Epithelial cell of esophagus (primary cell): ENCODE results near the gene STYX.
A peak's percentile ranks its signal among the peaks of the same experiment; 100 is the strongest.

Experiments used
- DNase-seq: peaks from one replicate; pipeline ENCODE4 v3.0.0; 2010; ENCODE audit warnings: low read depth
- H3K4me3 ChIP-seq: 2 replicates; pipeline ENCODE4 v1.5.1; 2011; ENCODE audit warnings: mild to moderate bottlenecking, low read length, control low read depth
- TF ChIP-seq, protein P1 (sequence below): IDR thresholded peaks from 2 replicates; pipeline ENCODE4 v1.5.1; 2011; ENCODE audit warnings: low read depth, mild to moderate bottlenecking, low read length, control low read depth, inconsistent platforms; ENCODE audit not compliant: insufficient read depth; ENCODE audit errors: missing control alignments

STYX gene

GRCh38 chr14:52693532-52693931 lies 36.4 kb upstream of the STYX start:
- H3K4me3 ChIP-seq = no peak overlapping the region
- no peak for DNase-seq
- TF ChIP-seq, protein P1, sequence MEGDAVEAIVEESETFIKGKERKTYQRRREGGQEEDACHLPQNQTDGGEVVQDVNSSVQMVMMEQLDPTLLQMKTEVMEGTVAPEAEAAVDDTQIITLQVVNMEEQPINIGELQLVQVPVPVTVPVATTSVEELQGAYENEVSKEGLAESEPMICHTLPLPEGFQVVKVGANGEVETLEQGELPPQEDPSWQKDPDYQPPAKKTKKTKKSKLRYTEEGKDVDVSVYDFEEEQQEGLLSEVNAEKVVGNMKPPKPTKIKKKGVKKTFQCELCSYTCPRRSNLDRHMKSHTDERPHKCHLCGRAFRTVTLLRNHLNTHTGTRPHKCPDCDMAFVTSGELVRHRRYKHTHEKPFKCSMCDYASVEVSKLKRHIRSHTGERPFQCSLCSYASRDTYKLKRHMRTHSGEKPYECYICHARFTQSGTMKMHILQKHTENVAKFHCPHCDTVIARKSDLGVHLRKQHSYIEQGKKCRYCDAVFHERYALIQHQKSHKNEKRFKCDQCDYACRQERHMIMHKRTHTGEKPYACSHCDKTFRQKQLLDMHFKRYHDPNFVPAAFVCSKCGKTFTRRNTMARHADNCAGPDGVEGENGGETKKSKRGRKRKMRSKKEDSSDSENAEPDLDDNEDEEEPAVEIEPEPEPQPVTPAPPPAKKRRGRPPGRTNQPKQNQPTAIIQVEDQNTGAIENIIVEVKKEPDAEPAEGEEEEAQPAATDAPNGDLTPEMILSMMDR = no peak

DNA sequence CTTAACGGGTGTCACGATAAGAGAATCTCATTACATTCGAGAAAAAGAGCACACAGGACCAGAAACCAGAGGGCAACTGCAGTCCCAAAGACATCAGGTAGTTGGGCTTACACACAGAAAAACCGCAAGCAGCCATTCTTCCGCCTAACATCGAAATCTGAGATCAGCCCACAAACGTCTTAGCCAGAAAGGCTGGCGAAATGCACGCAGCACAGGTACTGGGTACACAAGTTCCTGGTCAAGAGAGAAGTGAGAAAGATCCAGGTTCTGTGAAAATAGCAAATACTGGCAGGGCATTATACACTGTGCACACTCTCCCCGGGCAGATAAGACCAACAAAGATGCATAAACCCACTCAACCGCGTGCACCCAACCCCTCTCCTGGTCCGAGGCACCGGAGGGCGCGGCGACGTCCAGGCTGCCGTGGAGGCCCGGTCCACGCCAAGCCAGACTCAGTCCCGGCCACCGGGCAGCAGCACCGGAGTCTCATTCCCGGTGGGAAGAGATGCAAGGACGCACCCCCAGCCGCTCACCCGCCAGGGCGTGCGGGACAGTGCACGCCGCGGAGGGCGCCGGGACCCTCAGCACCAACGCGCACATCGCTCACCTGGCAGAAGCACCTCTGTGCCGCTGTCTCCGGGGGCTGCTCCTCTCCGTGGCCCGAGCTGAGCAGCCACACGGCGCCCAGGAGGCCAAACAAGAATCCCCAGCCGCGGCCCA lies 35.0 kb upstream of the STYX start:
- peak; percentile 71 for DNase-seq
- TF ChIP-seq, protein P1 = no peak
- peak overlapping the region; percentile 94 for H3K4me3 ChIP-seq

DNA sequence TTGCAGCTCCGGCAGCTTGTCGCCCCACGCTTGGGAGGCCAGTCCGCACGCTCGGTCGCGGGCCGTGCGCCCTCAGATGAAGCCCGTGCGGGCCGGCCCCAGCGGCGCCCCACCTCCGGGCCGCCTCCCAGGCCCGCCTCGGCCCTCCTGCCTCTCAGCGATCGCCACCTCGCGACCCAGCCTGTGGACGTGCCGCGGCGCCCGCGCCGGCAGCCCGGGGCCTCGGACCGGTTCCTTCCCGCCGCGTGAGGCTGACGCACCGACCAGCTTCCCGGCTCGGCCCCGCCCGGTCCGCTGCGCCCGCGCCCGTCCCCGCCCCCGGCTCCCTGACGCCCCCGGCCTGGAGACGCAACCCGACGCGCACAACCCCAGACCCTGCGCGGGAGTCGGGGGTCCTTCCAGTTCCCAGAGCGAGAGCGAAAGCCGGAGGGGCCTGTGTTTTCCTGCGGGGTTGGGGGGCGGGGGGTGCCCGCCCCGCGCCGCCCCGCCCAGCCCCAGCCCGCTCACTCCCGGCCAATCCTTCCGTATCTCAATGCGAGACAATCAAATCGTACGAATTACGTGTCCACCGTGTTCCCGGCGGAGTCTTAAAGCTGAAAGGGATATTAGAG lies 34.4 kb upstream of the STYX start, which contains the start of gene ERO1A:
Gene ERO1A (minus strand): TSS at position 78 of the 611 bp plus-strand sequence. CDS start 77 bp downstream, at position 1.
- DNase-seq = peak; percentile 94
- TF ChIP-seq, protein P1 = no peak
- H3K4me3 ChIP-seq = peak within 1 kb of the TSS; percentile 94

- no peak overlapping the region for H3K4me3 ChIP-seq
- DNase-seq = peak; percentile 94
These were observed 29.2 kb upstream of the STYX start for GRCh38 chr14:52700701-52701172.

GRCh38 chr14:52701223-52701622 lies 28.7 kb upstream of the STYX start:
- H3K4me3 ChIP-seq = no peak overlapping the region
- TF ChIP-seq, protein P1 = no peak
- peak; percentile 89 for DNase-seq

More at GRCh38 chr14:52700701-52701172, 29.2 kb upstream of the STYX start:
- TF ChIP-seq, protein P1 = no peak

GRCh38 chr14:52703225-52703624 lies 26.7 kb upstream of the STYX start:
- TF ChIP-seq, protein P1 = no peak
- peak; percentile 98 for DNase-seq
- no peak overlapping the region for H3K4me3 ChIP-seq

DNA sequence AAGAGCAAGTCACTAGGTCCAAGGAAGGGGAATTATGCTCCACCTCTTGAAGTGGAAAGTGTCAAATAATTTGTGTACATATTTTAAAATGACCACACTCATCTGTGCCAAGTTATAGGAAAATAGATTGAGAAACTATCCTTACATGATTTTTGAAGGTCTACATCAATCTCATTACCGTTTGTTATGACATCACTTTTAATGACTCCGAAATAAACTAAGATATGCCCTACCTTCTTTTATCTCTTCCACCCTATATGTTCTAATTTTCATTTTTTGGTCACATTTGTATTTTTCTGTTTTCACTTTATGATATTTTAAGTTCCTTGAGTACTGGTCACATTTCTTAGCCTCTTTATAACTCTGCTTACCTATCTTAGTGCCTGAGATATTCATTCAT lies 26.3 kb upstream of the STYX start:
- no peak for DNase-seq
- no peak overlapping the region for H3K4me3 ChIP-seq
- TF ChIP-seq, protein P1 = no peak
